ENCODE data around the gene RITA1. TPM values are rescaled to one million over a fixed set of nuclear protein-coding genes. Genes with fewer than 3 reads are reported as not detected.

Gene RITA1, protein sequence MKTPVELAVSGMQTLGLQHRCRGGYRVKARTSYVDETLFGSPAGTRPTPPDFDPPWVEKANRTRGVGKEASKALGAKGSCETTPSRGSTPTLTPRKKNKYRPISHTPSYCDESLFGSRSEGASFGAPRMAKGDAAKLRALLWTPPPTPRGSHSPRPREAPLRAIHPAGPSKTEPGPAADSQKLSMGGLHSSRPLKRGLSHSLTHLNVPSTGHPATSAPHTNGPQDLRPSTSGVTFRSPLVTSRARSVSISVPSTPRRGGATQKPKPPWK
- total RNA-seq = 10 to 100 TPM; 11.1 to 33.0 (median 22.3) TPM
- long read RNA-seq, transcript RITA1-201 (4 exons, 2,053 nt) = major isoform, 8 of 10 reads
- long read RNA-seq, partial matches to known transcripts = 0 of 10 reads
- long read RNA-seq, other reads (novel, unspliced or antisense) = 2 of 10 reads

DNA sequence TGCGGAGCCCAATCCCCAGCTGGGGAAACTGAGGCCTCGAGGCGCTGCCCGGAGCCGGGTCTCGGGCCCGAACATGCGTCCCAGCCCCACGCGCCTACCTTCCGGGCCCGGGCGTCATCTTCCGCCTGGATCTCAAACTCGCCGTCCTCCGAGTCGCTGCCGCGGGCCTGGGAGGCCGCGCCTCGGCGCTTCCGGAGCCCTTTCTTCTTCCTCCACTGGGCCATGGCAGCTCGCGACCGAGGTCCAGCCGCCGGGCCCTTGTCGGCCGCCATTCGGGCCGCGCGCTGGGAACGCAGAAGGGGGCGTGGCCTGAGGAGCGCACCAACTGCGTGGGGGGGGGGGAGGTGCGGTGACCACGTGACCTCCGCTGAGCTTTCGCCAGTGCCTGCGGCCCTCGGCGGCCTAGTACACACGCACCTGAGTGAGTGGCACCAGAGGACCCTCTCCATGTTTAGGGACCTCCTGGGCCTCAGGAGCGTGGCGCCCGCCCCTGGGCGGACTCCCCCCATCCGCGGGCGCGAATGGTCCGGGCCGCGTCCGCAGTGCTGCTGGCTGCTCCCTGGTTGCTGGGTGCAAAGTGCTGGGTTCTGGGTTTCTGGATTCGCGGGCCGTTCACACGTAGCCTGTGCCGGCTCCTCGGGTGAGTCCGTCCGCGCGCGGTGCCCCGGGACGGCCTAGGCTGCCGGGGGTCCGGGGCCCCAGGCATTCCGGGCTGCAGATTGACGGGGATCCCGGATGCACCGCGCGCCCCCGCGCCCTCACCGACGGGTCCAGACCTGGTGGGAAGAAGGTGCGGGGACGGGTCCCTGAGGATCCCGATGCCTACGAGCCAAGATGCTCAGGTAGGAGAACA is at the start of gene RITA1, which contains the start of gene DDX54:
TSS of gene RITA1 (plus strand) at position 542 of the 853 bp plus-strand sequence. CDS start 1,026 bp downstream, outside the sequence.
TSS of gene DDX54 (minus strand) at position 299 of the 853 bp plus-strand sequence. CDS start at position 272, 27 bp downstream.
- no peaks in the 10 kb centered on the region for H3K9me3 ChIP-seq
- H3K36me3 ChIP-seq = peaks cover 0 to 5% (median 2%) of the 10 kb centered on the region in 4 donors
- intact Hi-C loops (cut with DNase I) = no loop called here
- peaks cover 0 to 35% (median 8%) of the 10 kb centered on the region in 4 donors for H3K4me1 ChIP-seq
- TF ChIP-seq CTCF (IDR thresholded peaks at IDR 0.05) (no peak), POLR2A (IDR thresholded peaks at IDR 0.05) (peak; percentile 82)
- peak within 1 kb of the TSS; percentile 93 to 98 (median 97) for H3K27ac ChIP-seq
- WGBS (ENCODE audit: insufficient coverage, low coverage, low lambda C conversion rate, missing lambda C conversion rate) = under 1% methylated on average over 38 of the region's 89 CpGs
- peak; percentile 89 to 91 (median 89) for DNase-seq
- H3K4me3 ChIP-seq = peak within 1 kb of the TSS; percentile 91 to 98 (median 97)
- ATAC-seq = peak; percentile 79 to 84 (median 84)
- H3K27me3 ChIP-seq = no peaks in the 10 kb centered on the region

GRCh38 chr12:113136128-113136989 is 49.2 kb upstream of the RITA1 start:
- Histone ChIP-seq H3K4me3 (no peak overlapping the region), H3K27ac (no peak overlapping the region), H3K9me3 (no peaks in the 10 kb centered on the region), H3K36me3 (no peaks in the 10 kb centered on the region), H3K4me1 (no peaks in the 10 kb centered on the region), H3K27me3 (no peaks in the 10 kb centered on the region)
- no peak for TF ChIP-seq CTCF (IDR thresholded peaks at IDR 0.05)
- TF ChIP-seq POLR2A (IDR thresholded peaks at IDR 0.05) = no peak
- WGBS (ENCODE audit: insufficient coverage, low coverage, low lambda C conversion rate, missing lambda C conversion rate) = 26% methylated on average over 19 of the region's 21 CpGs
- ATAC-seq = peak in 1 of 4 donors; percentile 61
- DNase-seq = peak in 1 of 3 donors; percentile 7
- intact Hi-C loops (cut with DNase I) = no loop called here

- ATAC-seq (no peak), DNase-seq (peak in 1 of 3 donors; percentile 35)
- H3K27ac ChIP-seq = no peak overlapping the region
- H3K36me3 ChIP-seq = no peaks in the 10 kb centered on the region
- TF ChIP-seq CTCF (IDR thresholded peaks at IDR 0.05) = no peak
- TF ChIP-seq POLR2A (IDR thresholded peaks at IDR 0.05) = no peak
- H3K9me3 ChIP-seq = no peaks in the 10 kb centered on the region
- WGBS (ENCODE audit: insufficient coverage, low coverage, low lambda C conversion rate, missing lambda C conversion rate) = 75% methylated on average over 4 of the region's 6 CpGs
- H3K27me3 ChIP-seq = no peaks in the 10 kb centered on the region
- H3K4me1 ChIP-seq = no peaks in the 10 kb centered on the region
- no peak overlapping the region for H3K4me3 ChIP-seq
- intact Hi-C loops (cut with DNase I) = no loop called here
These were observed 48.5 kb upstream of the RITA1 start for GRCh38 chr12:113136990-113137511.

Measured in right lobe of liver (tissue), 6 donors.